ENCODE data around the gene DDX23. TPM values are rescaled to one million over a fixed set of nuclear protein-coding genes. Genes with fewer than 3 reads are reported as not detected.

Gene DDX23
- total RNA-seq, 1 experiment from 2014 or later, result 106 TPM

DNA sequence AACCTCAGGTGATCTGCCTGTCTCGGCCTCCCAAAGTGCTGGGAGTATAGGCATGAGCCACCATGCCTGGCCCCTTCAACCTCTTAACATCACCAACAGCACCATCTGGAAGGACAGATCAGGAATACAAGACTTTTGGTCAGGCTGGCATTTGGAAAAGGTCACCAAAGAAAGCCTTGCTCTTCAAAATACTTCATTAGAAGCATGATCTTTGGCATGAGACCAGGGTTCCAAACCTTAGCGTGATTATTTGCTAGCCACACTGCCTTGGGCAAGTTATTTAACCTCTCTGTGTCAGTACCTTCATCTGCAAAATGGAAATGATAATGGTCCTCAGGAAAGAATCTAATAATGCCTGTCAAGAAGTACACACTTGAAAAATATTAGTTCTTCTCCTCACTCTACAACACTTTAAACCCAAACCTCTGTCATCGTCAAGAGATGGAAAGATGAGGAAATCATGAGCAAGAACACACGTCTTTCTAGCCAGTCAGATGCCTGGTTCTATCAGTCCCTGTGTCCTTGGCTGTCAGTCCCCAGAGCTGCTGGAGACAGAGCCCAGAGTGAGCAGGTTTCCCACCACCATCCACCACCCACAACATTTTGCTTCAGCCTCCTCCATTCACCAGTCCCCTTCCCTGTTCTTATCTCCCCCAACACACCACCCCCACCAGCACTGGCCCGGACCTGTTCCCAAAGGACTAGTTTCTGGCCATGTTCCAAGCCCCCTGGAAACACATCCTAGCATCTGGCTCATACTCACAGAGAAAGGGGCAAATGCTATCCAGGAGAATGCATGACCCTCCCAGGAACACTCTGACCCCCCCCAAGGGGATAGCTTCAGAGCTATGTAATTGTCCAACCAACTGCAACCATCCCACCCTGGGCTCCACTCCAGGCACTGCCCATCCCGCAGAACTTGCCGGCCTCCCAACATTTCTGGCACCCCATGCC is 65.1 kb downstream of the DDX23 start:
- H3K4me3 ChIP-seq (ENCODE audit: insufficient read depth, low read depth, low read length), result no peak overlapping the region
- DNase-seq, result no peak
- no peaks in the 10 kb centered on the region for H3K36me3 ChIP-seq (replicated peaks; ENCODE audit: control insufficient read depth, insufficient read depth, low read length)
- peaks cover 16% of the 10 kb centered on the region for H3K27me3 ChIP-seq (ENCODE audit: control insufficient read depth, insufficient read depth, low read length)

DNA sequence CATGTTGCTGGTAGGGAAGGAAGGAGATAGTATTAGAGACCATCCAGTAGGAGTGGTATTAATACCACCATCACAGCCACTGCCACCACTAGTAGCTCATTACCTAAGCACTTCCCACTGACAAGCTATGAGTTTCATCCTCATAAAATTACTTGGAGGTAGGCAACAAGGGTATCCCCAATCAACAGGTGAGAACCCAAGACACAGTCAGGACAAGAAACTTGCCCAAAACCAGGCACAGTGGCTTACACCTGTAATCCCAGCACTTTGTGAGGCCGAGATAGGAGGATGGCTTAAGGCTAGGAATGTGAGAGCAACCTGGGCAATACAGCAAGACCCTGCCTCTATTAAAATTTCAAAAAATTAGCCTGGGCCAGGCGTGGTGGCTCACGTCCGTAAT is 68.5 kb downstream of the DDX23 start:
- Histone ChIP-seq H3K27me3 (ENCODE audit: control insufficient read depth, insufficient read depth, low read length) (peaks cover 14% of the 10 kb centered on the region), H3K36me3 (replicated peaks; ENCODE audit: control insufficient read depth, insufficient read depth, low read length) (no peaks in the 10 kb centered on the region), H3K4me3 (ENCODE audit: insufficient read depth, low read depth, low read length) (no peak overlapping the region)
- DNase-seq, result no peak

DNA sequence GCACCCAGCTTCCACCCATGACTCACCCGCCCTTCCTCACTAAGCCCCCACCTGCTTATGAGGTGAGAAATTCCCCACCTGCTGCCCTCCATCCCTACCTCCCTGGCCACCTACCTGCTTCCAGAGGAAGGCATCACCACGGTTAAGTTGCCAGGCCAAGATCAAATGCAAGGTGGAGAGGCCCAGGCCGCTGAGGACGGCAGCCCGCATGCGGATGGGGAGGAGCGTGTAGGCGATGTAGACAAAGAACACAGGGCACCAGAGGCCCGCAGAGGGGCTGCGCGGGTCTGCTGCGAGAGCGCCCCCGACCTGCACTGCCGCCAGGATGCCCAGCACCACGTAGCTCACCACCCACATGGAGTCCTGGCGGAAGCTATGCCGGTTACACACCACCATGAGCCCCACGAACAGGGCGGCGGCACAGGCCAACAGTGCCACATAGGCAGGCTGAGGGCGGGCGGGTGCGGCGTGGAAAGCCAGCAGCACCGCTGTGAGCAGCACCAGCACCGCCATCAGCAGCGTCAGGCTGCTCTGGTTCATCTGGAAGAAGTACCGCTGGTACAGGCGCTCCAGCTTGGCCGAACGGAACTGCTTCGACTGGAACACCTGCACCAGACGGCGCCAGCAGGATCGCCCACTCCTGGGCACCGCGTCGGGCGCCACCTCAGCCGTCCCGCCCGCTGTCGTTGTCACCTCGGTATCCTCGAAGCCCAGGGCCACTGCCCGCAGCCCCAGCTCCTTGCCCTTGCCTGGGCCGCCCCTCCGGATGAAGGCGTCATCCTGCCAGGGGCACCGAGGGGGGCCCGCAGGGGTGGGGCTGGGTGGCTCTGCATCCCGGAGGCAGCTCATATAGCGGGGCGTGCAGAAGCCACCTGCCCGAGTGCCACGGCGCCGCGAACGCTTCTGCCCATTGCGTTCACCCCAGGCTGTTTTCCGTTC is 69.2 kb downstream of the DDX23 start:
- no peak for DNase-seq
- Histone ChIP-seq H3K27me3 (ENCODE audit: control insufficient read depth, insufficient read depth, low read length) (peaks cover 7% of the 10 kb centered on the region), H3K4me3 (ENCODE audit: insufficient read depth, low read depth, low read length) (no peak overlapping the region), H3K36me3 (replicated peaks; ENCODE audit: control insufficient read depth, insufficient read depth, low read length) (no peaks in the 10 kb centered on the region)

DNA sequence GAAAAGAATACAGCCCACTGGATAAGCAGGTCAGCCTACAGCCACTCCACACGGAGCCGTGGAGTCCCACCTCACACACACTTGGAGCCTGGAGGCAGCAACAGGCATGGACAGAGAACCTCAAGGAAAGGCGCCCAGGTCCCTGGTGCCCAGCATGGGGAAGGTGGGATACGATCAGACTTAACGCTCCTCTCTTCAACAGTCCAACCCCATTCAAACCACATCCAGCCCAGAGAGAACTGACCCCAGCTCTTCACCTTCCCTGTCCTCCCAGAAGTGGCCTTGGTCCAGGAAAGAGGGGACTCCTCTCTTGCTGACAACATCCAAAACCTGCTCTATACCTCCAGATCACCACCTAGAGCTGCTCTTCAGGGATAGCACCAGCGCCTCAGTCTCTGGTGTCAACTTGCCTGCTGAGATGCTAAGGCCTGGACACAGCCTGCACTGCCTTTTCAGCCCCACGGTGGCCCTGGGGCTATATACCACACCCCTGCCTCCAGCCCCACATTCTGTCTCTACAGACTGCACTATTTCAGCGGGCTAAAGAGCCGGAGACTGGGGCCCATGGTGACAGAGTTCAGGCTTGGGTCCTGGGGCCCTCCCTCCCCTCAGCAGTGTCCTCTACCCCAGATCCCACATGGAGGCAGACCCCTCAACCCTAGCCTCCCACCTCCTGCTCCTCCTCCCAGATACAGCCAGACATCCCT is 70.1 kb downstream of the DDX23 start:
- H3K36me3 ChIP-seq (replicated peaks; ENCODE audit: control insufficient read depth, insufficient read depth, low read length), result no peaks in the 10 kb centered on the region
- no peak overlapping the region for H3K4me3 ChIP-seq (ENCODE audit: insufficient read depth, low read depth, low read length)
- H3K27me3 ChIP-seq (ENCODE audit: control insufficient read depth, insufficient read depth, low read length), result peaks cover under 1% of the 10 kb centered on the region
- no peak for DNase-seq

DNA sequence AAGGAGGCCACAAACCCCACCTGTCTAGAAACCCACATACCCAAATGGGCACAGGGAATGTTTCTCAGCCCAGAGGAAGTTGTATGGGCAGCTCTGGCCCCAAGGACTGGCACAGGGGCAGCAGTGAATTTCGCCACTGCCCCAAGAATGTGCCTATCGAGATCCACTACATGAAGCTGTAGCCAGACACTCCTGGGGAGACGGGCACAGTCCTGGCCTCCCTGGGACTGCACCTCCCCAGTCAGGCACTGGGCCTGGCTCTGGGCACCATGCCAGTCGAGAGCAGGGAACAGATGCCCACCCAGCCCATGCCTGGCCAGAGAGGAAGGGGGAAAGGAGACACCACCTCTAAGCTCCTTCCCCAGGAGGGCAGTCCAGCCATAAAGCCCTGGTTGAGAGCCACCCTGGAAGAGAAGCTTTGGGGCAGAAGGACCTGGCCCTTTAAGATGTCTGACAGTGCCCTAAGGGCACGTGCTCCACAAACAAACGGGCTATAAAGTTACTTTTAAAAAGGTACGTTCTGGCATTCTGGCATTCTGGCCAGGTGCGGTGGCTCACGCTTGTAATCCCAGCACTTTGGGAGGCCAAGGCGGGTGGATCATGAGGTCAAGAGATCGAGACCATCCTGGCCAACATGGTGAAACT is 71.5 kb downstream of the DDX23 start:
- Histone ChIP-seq H3K4me3 (ENCODE audit: insufficient read depth, low read depth, low read length) (no peak overlapping the region), H3K27me3 (ENCODE audit: control insufficient read depth, insufficient read depth, low read length) (no peaks in the 10 kb centered on the region), H3K36me3 (replicated peaks; ENCODE audit: control insufficient read depth, insufficient read depth, low read length) (no peaks in the 10 kb centered on the region)
- DNase-seq, result no peak

DNA sequence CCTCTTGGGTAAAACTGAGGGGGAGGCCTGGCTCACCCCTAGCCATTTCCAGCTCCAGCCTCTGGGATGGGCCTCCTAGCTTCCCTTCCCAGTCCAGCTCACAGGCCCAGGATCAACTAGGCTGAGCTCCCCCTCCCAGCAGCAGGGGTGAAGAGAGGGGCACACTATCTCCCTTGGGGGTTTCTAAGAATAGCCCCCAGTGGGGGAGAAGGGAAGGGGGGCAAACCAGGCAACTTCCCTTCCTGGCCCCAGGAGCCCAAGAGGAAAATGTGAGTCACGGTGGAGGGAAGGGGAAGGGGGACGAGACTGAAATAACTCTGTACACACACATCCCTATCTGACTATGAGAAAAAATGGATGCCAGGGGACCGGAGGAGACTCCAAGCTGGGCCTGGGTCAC is 72.1 kb downstream of the DDX23 start:
- no peaks in the 10 kb centered on the region for H3K27me3 ChIP-seq (ENCODE audit: control insufficient read depth, insufficient read depth, low read length)
- H3K36me3 ChIP-seq (replicated peaks; ENCODE audit: control insufficient read depth, insufficient read depth, low read length), result no peaks in the 10 kb centered on the region; the same call in 1 of the 2 replicates
- no peak overlapping the region for H3K4me3 ChIP-seq (ENCODE audit: insufficient read depth, low read depth, low read length)
- DNase-seq, result peak; percentile 42

Other genes starting within 250 kb of the DDX23 start
- 41.2 and 41.4 TPM in 2 replicates for gene KANSL2, start 169.9 kb downstream of the DDX23 start, total RNA-seq (2014; rRNA removed; shearing (Covaris generic))
- gene CCNT1, start 135.5 kb downstream of the DDX23 start, total RNA-seq (2014; rRNA removed; shearing (Covaris generic)), result 25.6 and 37.4 TPM in 2 replicates
- 7.0 and 7.1 TPM in 2 replicates for gene ADCY6, start 63.1 kb downstream of the DDX23 start, total RNA-seq (2014; rRNA removed; shearing (Covaris generic))
- gene CACNB3, start 33.7 kb downstream of the DDX23 start, total RNA-seq (2014; rRNA removed; shearing (Covaris generic)), result 3.2 and 4.6 TPM in 2 replicates
- 0.94 and 3.0 TPM in 2 replicates for gene RND1, start 13.7 kb upstream of the DDX23 start, total RNA-seq (2014; rRNA removed; shearing (Covaris generic))
- gene FKBP11, start 73.3 kb upstream of the DDX23 start, total RNA-seq (2014; rRNA removed; shearing (Covaris generic)), result 10.8 and 16.5 TPM in 2 replicates
- 68.9 and 95.1 TPM in 2 replicates for gene ARF3, start 105.3 kb upstream of the DDX23 start, total RNA-seq (2014; rRNA removed; shearing (Covaris generic))
- gene WNT10B, start 119.6 kb upstream of the DDX23 start, total RNA-seq (2014; rRNA removed; shearing (Covaris generic)), result 0.83 and 0.92 TPM in 2 replicates
- not detected in 2 replicates for gene WNT1, start 126.2 kb upstream of the DDX23 start, total RNA-seq (2014; rRNA removed; shearing (Covaris generic))
- gene DDN, start 147.2 kb upstream of the DDX23 start, total RNA-seq (2014; rRNA removed; shearing (Covaris generic)), result 0.10 and 0.30 TPM in 2 replicates
- 44.2 and 51.1 TPM in 2 replicates for gene PRKAG1, start 166.6 kb upstream of the DDX23 start, total RNA-seq (2014; rRNA removed; shearing (Covaris generic))
- 16.2 and 20.8 TPM in 2 replicates for gene KMT2D, start 208.6 kb upstream of the DDX23 start, total RNA-seq (2014; rRNA removed; shearing (Covaris generic))
- gene RHEBL1, start 217.8 kb upstream of the DDX23 start, total RNA-seq (2014; rRNA removed; shearing (Covaris generic)), result 5.5 and 7.1 TPM in 2 replicates
- gene DHH, start 242.6 kb upstream of the DDX23 start, total RNA-seq (2014; rRNA removed; shearing (Covaris generic)), result not detected in 2 replicates

Measured in H7 (cell line).